HEK293 (cell line): ENCODE data around the gene TVP23C.
"Not testable (repeated sequence)": the region's sequence is repeated elsewhere in the genome, so short reads cannot be mapped to it uniquely, and the experiment has no call there.

Source experiments
- HOXC10 ChIP-seq: sonication (generic); formaldehyde crosslinking; IDR thresholded peaks from 2 replicates; pipeline ENCODE4 v1.8.1; 2023; ENCODE audit warnings: mild to moderate bottlenecking, missing genetic modification reagents
- ZNF654 ChIP-seq: fragments of 450-650 bp; formaldehyde crosslinking; IDR thresholded peaks from 2 replicates; pipeline ENCODE4 v1.5.1; 2016; ENCODE audit warnings: low read depth, missing biosample characterization, missing genetic modification characterization
- ZXDB ChIP-seq: fragments of 450-650 bp; formaldehyde crosslinking; IDR thresholded peaks from 2 replicates; pipeline ENCODE4 v1.5.1; 2016; ENCODE audit warnings: missing biosample characterization, missing genetic modification characterization
- TF ChIP-seq, protein P1 (sequence below): fragments of 450-650 bp; formaldehyde crosslinking; IDR thresholded peaks from 2 replicates; pipeline ENCODE4 v1.5.1; 2016; ENCODE audit warnings: missing biosample characterization, missing genetic modification characterization, low read depth

DNA sequence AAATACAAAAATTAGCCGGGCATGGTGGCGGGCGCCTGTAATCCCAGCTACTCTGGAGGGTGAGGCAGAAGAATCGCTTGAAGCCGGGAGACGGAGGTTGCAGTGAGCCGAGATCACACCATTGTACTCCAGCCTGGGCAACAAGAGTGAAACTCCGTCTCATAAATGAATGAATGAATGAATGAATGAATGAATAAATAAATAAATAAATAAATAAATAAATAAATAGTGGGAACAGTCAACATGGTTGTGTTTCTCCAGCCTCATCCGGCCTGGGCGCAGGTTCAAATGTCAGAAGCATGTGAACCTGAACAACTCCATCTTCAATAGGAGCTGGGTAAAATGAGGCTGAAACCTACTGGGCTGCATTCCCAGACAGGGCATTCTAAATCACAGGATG lies 1.8 kb downstream of the TVP23C start:
- TF ChIP-seq ZNF654 (tag by site-specific recombination): peak; percentile 31; the same call in 1 of the 2 replicates
- TF ChIP-seq ZXDB (tag by site-specific recombination); HOXC10 (CRISPR knock-in tag): not testable (repeated sequence)
- TF ChIP-seq, protein P1, sequence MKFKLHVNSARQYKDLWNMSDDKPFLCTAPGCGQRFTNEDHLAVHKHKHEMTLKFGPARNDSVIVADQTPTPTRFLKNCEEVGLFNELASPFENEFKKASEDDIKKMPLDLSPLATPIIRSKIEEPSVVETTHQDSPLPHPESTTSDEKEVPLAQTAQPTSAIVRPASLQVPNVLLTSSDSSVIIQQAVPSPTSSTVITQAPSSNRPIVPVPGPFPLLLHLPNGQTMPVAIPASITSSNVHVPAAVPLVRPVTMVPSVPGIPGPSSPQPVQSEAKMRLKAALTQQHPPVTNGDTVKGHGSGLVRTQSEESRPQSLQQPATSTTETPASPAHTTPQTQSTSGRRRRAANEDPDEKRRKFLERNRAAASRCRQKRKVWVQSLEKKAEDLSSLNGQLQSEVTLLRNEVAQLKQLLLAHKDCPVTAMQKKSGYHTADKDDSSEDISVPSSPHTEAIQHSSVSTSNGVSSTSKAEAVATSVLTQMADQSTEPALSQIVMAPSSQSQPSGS: not testable (repeated sequence)
